ENCODE data around the gene NFKBIA. TPM values are rescaled to one million over a fixed set of nuclear protein-coding genes. Genes with fewer than 3 reads are reported as not detected.

NFKBIA gene, protein sequence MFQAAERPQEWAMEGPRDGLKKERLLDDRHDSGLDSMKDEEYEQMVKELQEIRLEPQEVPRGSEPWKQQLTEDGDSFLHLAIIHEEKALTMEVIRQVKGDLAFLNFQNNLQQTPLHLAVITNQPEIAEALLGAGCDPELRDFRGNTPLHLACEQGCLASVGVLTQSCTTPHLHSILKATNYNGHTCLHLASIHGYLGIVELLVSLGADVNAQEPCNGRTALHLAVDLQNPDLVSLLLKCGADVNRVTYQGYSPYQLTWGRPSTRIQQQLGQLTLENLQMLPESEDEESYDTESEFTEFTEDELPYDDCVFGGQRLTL
- total RNA-seq = 100 to 1,000 TPM; 185 to 379 (median 320) TPM

DNA sequence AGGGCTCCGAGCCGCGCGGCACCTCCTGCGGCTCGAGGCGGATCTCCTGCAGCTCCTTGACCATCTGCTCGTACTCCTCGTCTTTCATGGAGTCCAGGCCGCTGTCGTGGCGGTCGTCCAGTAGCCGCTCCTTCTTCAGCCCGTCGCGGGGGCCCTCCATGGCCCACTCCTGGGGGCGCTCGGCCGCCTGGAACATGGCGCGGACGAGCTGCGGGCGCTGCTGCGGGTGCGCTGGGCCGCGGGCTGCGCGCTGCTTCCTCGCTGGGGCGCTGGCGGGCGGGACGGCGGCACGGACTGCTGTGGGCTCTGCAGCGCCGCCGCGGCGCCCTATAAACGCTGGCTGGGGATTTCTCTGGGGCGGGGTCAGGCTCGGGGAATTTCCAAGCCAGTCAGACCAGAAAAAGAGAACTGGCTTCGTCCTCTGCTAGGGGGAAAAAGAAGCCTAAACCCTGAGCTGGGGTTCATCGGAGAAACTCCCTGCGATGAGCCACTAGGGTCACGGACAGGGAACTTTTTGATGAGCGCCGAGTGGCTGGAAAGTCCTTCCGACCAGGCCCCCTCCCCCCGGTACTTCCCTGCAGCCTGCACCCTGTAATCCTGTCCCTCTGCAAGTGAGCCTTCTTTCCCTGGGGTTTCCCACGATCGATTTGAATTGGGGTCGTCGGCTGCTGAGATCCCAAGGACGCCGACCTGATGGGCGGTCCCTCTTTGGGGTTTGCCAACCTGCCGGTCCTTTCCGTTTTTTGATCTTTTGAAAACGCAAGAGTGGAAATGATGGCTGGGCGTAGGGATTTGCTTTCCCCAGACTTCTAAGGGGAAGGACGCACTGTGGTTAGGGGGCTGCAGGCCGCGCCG lies at the start of gene NFKBIA:
Gene NFKBIA (minus strand): TSS at position 301 of the 855 bp plus-strand sequence. CDS start 105 bp downstream, at position 196.
- DNase-seq (peak; percentile 86 to 91), ATAC-seq (peak; percentile 52 to 59)
- intact Hi-C loops (cut with DNase I; ENCODE audit: low total_unique reads) = loop anchor here (1.0 to 10.0 kb wide), 10 partner anchors 20 to 692 kb away; partner anchors contain the start of genes BAZ1A, FAM177A1, PSMA6 and RALGAPA1
- peaks cover 31 to 38% of the 10 kb centered on the region in 2 donors for H3K4me1 ChIP-seq
- peak within 1 kb of the TSS; percentile 94 to 99 (median 99) for H3K27ac ChIP-seq
- H3K9me3 ChIP-seq = no peaks in the 10 kb centered on the region
- peak; percentile 99 for TF ChIP-seq POLR2A (IDR thresholded peaks at IDR 0.05)
- TF ChIP-seq, protein P1, sequence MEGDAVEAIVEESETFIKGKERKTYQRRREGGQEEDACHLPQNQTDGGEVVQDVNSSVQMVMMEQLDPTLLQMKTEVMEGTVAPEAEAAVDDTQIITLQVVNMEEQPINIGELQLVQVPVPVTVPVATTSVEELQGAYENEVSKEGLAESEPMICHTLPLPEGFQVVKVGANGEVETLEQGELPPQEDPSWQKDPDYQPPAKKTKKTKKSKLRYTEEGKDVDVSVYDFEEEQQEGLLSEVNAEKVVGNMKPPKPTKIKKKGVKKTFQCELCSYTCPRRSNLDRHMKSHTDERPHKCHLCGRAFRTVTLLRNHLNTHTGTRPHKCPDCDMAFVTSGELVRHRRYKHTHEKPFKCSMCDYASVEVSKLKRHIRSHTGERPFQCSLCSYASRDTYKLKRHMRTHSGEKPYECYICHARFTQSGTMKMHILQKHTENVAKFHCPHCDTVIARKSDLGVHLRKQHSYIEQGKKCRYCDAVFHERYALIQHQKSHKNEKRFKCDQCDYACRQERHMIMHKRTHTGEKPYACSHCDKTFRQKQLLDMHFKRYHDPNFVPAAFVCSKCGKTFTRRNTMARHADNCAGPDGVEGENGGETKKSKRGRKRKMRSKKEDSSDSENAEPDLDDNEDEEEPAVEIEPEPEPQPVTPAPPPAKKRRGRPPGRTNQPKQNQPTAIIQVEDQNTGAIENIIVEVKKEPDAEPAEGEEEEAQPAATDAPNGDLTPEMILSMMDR (IDR thresholded peaks at IDR 0.05 in 4 of 5, conservative IDR thresholded peaks at IDR 0.05 in 1 of 5) = peak in 4 of 5 experiments; percentile 15 to 44 (median 26)
- no peaks in the 10 kb centered on the region for H3K27me3 ChIP-seq
- peaks cover 13 to 38% of the 10 kb centered on the region in 2 donors for H3K36me3 ChIP-seq
- in situ Hi-C loops (cut with MboI; ENCODE audit: low sequenced_read_pairs in 4 of 4) = loop anchor here (5.0 to 25.0 kb wide), 7 partner anchors 67 to 692 kb away; partner anchors contain the start of genes PSMA6 (in 4 of the 4), CFL2 (in 1 of the 4), FAM177A1 (in 1 of the 4) and PPP2R3C (in 1 of the 4)
- peak within 1 kb of the TSS; percentile 66 to 88 (median 85) for H3K4me3 ChIP-seq

DNA sequence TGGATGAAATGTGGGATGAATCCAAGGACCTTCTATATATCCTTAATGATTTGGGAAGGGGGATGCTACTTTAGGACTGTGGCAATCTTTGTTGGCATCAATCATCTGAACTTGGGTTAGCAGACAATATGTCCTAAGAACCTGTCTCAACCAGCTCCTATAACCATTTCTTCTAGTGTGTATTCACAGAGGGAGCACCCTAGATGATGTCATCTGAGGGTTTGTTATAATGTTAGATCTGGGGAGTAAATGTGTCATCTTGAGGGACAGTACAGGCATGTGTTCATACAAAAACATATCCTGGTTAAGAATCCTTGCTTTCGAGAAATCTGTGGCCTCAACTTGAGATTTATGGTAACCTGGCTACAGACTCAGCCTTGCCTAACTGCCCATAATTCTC lies 41.9 kb upstream of the NFKBIA start:
- Histone ChIP-seq H3K27me3 (no peaks in the 10 kb centered on the region), H3K9me3 (no peaks in the 10 kb centered on the region), H3K27ac (no peak overlapping the region), H3K36me3 (no peaks in the 10 kb centered on the region), H3K4me1 (no peaks in the 10 kb centered on the region), H3K4me3 (no peak overlapping the region)
- no peak for DNase-seq
- TF ChIP-seq POLR2A (IDR thresholded peaks at IDR 0.05) = no peak
- TF ChIP-seq, protein P1 (IDR thresholded peaks at IDR 0.05 in 4 of 5, conservative IDR thresholded peaks at IDR 0.05 in 1 of 5) = no peak
- intact Hi-C loops (cut with DNase I; ENCODE audit: low total_unique reads) = no loop called here
- in situ Hi-C loops (cut with MboI; ENCODE audit: low sequenced_read_pairs in 4 of 4) = no loop called here
- no peak for ATAC-seq

DNA sequence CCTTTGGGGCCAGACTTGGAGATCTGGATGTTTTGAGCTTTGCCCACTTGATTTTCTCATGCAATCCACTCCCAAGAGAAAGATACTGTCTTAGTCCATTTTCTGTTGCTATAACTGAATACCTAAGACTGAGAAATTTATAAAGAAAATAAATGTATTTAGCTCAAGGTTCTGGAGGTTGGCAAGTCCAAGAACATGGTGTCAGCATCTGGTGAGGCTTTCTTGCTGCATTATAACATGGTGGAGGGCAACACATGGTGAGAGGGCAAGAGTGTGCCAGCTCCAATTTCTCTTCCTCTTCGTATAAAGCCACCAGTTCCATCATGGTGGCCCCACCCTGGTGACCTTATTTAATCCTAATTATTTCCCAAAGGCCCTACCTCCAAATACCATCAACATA lies 39.6 kb upstream of the NFKBIA start:
- in situ Hi-C loops (cut with MboI; ENCODE audit: low sequenced_read_pairs in 4 of 4) = no loop called here
- ATAC-seq (no peak), DNase-seq (no peak)
- intact Hi-C loops (cut with DNase I; ENCODE audit: low total_unique reads) = no loop called here
- Histone ChIP-seq H3K36me3 (no peaks in the 10 kb centered on the region), H3K4me1 (no peaks in the 10 kb centered on the region), H3K9me3 (no peaks in the 10 kb centered on the region), H3K4me3 (no peak overlapping the region), H3K27me3 (no peaks in the 10 kb centered on the region), H3K27ac (no peak overlapping the region)
- no peak for TF ChIP-seq POLR2A (IDR thresholded peaks at IDR 0.05)
- TF ChIP-seq, protein P1 (IDR thresholded peaks at IDR 0.05 in 4 of 5, conservative IDR thresholded peaks at IDR 0.05 in 1 of 5) = no peak

DNA sequence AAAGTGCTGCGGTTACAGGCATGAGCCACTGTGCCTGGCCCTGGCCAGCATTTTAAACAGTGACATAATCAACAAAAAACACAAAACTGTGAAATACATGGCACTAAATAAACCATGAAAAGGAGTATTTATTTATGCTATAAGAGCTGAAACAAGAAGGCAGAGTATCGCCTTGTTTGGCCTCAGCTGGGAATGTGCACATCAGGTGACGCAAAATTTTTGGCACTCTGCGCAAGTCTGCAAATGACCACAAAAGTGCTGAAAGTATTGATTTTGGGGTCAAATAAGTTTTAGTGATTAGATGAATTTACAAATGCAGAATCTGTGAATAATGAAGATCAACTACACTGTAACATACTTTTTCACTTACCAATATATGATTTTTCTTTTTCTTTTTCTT lies 36.6 kb upstream of the NFKBIA start:
- H3K9me3 ChIP-seq = no peaks in the 10 kb centered on the region
- no peaks in the 10 kb centered on the region for H3K36me3 ChIP-seq
- H3K27me3 ChIP-seq = no peaks in the 10 kb centered on the region
- no peak overlapping the region for H3K27ac ChIP-seq
- DNase-seq = no peak
- TF ChIP-seq, protein P1 (IDR thresholded peaks at IDR 0.05 in 4 of 5, conservative IDR thresholded peaks at IDR 0.05 in 1 of 5) = no peak
- TF ChIP-seq POLR2A (IDR thresholded peaks at IDR 0.05) = no peak
- ATAC-seq = no peak
- in situ Hi-C loops (cut with MboI; ENCODE audit: low sequenced_read_pairs in 4 of 4) = no loop called here
- H3K4me3 ChIP-seq = no peak overlapping the region
- no peaks in the 10 kb centered on the region for H3K4me1 ChIP-seq
- intact Hi-C loops (cut with DNase I; ENCODE audit: low total_unique reads) = no loop called here
